ENCODE results near the gene TMEM106C. TPM values are rescaled to one million over a fixed set of nuclear protein-coding genes. Genes with fewer than 3 reads are reported as not detected.

The TMEM106C gene
- total RNA-seq, 1 experiment from 2014 or later: 132 TPM

DNA sequence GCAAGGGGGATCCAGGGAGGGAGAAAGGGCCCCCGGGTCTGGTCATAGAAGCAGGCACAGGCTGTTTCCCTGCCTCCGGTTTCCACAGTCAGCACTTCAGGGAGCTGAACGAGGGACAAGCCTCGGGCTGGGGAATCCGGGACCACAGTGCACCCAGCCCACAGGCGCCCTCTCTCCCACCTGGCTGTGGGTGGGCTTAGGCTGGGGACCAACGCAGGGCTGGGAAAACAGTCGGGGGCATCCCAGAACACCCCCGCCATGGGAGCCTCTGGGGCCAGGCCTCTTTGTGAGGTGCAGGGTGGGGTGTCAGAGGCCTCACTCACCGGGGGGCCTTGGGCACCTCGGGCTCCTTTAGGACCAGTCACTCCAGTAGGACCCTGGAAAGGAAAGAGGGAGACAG lies 16.3 kb downstream of the TMEM106C start:
- no peak for DNase-seq (ENCODE audit: low spot score)

- DNase-seq (ENCODE audit: low spot score): no peak
Observed at GRCh38 chr12:47980197-47980596, 16.8 kb downstream of the TMEM106C start.

DNA sequence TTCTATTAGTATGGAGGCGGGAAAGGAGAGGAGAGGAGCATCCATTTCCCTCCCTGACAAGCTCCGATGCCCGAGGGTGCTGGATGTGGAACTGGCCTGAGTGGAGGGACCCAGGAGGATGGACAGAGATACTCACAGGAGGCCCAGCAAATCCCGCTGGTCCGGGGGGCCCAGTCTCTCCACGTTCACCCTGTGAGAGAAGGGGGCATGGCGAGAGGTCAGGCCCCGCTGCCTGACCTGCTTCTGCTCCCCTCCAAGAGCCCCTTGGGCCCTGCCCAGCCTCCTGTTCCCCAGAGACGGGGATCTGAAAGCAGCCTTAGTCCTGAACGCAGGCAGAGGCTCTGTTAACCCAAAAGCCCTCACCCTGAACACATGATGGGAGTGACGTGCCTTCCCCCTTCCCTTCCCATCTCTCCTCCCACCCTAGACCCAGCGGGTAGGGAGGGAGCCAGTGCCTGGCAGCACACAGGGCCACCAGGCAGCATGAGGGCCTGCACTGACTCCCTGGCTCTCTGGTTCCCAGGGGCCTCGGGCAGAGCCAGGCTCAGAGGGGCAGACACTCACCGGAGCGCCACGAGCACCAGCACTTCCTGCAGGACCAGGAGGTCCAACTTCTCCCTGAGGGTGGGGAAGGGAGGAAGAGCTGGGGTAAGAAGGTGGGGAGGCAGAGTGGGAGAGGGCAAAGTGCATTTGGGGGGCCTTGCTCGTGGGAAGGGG lies 17.5 kb downstream of the TMEM106C start:
- no peak for DNase-seq (ENCODE audit: low spot score)

- DNase-seq (ENCODE audit: low spot score): no peak
Observed at GRCh38 chr12:47981496-47982260, 18.3 kb downstream of the TMEM106C start.

DNA sequence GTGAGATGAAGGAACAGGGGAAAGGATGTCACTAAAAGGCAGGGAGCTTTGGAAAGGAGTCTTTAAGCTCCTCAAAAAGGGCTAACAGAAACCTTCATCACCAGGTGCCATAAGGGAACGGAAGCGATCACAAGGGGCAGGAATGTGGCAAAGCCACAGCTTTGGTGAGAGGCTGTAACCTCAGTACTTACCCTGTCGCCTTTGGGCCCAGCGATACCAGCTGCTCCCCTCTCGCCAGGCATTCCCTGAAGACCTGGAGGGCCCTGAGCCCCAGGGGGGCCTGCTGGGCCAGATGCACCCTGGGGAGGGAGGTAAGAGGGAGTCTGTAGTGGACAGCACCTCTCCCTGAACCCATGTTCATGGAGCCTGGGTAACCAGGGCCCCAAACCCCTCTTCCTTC lies 18.9 kb downstream of the TMEM106C start:
- no peak for DNase-seq (ENCODE audit: low spot score)

DNA sequence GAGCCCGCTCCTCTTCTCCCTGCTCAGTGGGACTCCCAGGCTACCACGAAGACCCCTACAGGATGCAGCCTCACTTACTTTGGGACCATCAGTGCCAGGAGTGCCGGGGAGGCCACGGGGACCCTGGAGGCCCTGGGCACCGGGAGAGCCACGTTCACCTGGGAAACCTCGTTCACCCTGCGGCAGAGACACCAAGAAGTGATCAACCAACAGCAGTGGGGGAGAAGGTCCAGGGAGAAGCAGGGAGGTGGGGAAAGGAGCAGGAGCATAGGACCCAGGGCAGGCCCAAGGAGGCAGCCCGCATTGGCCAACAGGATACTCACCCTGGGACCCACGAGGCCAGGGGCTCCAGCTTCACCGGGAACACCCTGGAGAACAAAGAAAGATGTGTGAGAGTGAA lies 19.4 kb downstream of the TMEM106C start:
- no peak for DNase-seq (ENCODE audit: low spot score)

- no peak for DNase-seq (ENCODE audit: low spot score)
Observed at GRCh38 chr12:47983541-47984115, 20.2 kb downstream of the TMEM106C start.

GRCh38 chr12:47984331-47984801 lies 21.0 kb downstream of the TMEM106C start:
- DNase-seq (ENCODE audit: low spot score): no peak

DNA sequence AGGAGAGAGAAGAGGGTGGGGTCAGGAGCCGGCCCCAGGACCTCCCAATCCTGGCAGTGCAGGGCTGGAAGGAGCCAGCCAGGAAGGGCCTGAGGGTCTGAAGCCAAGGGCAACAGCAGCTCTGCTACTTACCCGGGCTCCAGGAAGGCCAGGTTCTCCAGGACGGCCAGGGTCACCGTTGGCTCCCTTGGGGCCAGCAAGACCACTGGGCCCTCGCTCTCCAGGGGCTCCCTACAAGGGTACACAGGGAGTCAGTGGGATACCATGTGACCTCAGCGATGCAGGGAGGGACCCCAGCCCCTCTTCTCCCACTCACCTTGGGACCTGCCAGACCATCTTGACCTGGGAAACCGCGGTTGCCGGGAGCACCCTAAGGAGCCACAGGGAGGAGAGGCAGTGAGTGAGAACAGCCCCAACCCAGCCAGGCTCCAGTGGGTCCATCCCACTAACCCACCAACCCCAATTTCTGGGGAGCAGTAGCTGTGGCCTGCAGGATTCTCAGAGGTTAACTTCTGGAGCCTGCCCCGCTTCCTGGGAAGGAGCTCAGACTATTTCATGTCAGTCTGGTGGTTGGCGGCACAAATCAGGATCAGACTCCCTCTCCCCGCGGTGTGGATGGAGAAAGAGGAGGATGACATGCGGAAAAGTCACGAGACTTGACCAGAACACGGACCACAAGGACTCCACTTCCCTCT lies 22.3 kb downstream of the TMEM106C start:
- DNase-seq (ENCODE audit: low spot score): no peak

GRCh38 chr12:47986291-47986660 lies 22.9 kb downstream of the TMEM106C start:
- DNase-seq (ENCODE audit: low spot score): no peak

DNA sequence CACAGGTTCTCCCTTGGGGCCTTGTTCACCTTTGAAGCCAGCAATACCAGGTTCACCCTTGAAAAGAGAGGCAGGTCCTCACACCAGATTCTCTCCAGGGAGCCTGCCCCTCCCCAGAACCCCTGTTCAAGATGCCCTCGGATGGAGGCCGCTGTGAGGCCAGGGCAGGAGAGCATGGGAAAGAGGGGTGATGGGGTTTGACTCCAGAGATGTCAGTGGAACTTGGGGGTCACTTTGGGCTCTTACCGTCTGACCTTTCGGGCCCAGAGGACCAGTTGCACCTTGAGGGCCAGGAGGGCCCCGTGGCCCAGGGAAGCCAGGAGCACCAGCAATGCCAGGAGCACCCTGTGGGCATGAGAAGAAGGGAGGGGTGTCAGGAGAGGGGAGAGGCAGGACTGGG lies 23.4 kb downstream of the TMEM106C start:
- no peak for DNase-seq (ENCODE audit: low spot score)

- no peak for DNase-seq (ENCODE audit: low spot score)
Observed at GRCh38 chr12:47987411-47988072, 24.1 kb downstream of the TMEM106C start.

GRCh38 chr12:47988073-47989022 lies 25.0 kb downstream of the TMEM106C start:
- no peak for DNase-seq (ENCODE audit: low spot score)

DNA sequence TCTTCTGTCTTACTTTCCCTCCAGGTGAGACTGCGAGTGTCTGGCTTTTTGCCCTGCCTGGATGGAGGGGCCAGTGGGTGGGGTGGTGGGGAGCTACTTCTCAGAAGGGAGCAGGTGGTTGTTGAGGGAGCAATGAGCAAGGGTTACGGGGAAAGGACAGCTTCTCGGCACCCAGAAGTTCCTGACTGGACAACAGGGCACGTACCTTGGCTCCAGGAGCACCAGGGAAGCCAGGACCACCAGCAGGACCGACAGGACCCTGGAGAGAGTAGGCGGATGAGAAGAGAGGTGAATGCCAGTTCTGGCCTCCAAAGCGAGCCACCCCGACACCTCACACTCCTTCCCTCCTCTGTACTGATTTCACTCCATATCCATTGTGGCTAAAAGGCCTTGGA lies 25.6 kb downstream of the TMEM106C start:
- DNase-seq (ENCODE audit: low spot score): no peak

DNA sequence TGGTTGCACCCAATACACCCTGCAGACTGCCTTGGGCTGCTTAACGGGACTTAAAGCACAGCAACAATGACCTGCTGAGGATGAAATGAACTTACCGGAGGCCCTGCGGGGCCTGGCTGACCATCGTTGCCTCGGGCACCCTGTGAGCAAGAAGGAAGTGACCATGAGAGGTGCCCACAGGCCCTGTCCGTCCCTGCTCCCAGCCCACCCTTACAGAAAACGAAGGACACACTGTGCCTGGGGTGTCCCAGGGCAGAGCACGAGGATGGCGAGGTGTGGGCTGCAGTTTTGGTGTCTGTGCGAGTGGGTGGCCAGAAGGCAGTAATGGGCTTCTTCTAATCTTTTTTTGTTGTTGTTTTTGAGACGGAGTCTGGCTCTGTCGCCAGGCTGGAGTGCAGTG lies 26.3 kb downstream of the TMEM106C start:
- no peak for DNase-seq (ENCODE audit: low spot score)

DNA sequence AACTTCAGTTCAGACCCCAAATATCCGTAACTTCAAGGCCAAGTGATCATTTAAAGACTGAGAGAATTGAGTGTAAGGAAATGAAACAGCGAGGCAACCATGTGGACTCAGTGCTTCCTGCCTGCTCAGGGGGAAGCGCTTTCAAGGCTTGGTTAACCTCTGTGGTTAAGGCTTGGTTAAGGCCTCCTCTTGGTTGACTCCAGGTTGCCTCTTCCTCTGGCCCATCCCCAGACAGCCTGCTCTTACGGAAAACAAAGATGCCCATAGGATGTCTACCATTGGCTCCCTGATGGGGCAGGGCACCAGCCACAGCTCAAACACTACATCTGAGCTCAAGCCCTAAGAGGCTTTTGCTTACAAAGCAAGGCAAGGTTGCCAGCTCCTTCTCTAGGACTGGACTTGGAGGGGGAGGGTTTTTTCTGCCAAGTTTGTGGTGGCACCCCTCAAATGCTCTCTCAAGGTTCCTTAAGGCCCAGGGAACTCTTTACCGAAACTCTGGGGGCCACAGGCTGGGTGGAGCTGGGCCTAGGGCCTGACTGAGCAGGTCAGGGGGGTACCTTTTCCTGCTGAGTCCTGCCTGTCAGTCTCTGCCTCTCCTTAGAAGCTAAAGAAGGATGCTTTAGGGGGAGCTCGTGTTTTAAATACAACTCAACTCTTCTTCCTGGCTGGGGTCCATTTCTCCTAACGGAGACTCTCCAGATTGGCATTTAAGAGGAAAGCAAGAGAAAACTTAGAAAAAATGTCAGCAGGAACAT lies 27.1 kb downstream of the TMEM106C start:
- DNase-seq (ENCODE audit: low spot score): no peak

- no peak for DNase-seq (ENCODE audit: low spot score)
Observed at GRCh38 chr12:47991106-47992061, 28.0 kb downstream of the TMEM106C start.

GRCh38 chr12:47992776-47993175 lies 29.4 kb downstream of the TMEM106C start:
- DNase-seq (ENCODE audit: low spot score): no peak

GRCh38 chr12:47993491-47993890 lies 30.1 kb downstream of the TMEM106C start:
- no peak for DNase-seq (ENCODE audit: low spot score)
